Caco-2 (cell line): ENCODE results near the gene LTBP1. TPM values are rescaled to one million over a fixed set of nuclear protein-coding genes. Genes with fewer than 3 reads are reported as not detected.

Experiments
- BruUV-seq: library from RNA; stranded (reverse); fragments of 400-500 nt; replicated peaks from 2 replicates; lab custom pipeline; 2021; lab: Mats Ljungman, UMichigan
- CTCF ChIA-PET: fragments of 300-600 bp; sonication (Branson Sonifier 250); formaldehyde crosslinking; loops from one replicate; lab custom pipeline; 2022; ENCODE audit warnings: antibody characterized with exemption; lab: Charles Lee
- POLR2A ChIA-PET: fragments of 300-600 bp; sonication (Branson Sonifier 250); formaldehyde crosslinking; loops from one replicate; lab custom pipeline; 2022; ENCODE audit warnings: antibody characterized with exemption; lab: Charles Lee
- DNase-seq, 2 experiments: peaks; one replicate each; pipeline versions ENCODE4 v3.0.0 to v3.0.0-alpha.2; 2020 to 2022
- H3K27me3 ChIP-seq: replicated peaks from 2 replicates; pipeline ENCODE4 v1.6.0; 2011; ENCODE audit warnings: low read length; ENCODE audit not compliant: control insufficient read depth, insufficient read depth
- H3K36me3 ChIP-seq: 2 replicates; pipeline ENCODE4 v1.5.1; 2011; ENCODE audit warnings: low read length; ENCODE audit not compliant: control insufficient read depth, insufficient read depth
- H3K4me1 ChIP-seq: fragments of 250-450 bp; sonication (Bioruptor Pico); 2 replicates; pipeline ENCODE4 v1.5.1; 2020; ENCODE audit warnings: mild to moderate bottlenecking
- H3K4me3 ChIP-seq: 2 replicates; pipeline ENCODE4 v1.5.1; 2011; ENCODE audit warnings: low read depth, mild to moderate bottlenecking, control low read depth, low read length
- H3K9me3 ChIP-seq: fragments of 250-450 bp; sonication (Bioruptor Pico); 2 replicates; pipeline ENCODE4 v1.5.1; 2020; ENCODE audit warnings: mild to moderate bottlenecking, moderate library complexity
- H3K27ac Mint-ChIP-seq: one replicate; pipeline ENCODE4 v1.8.0; 2022; ENCODE audit warnings: mixed read lengths; ENCODE audit not compliant: unreplicated experiment
- H3K27me3 Mint-ChIP-seq: one replicate; pipeline ENCODE4 v1.8.0; 2022; ENCODE audit warnings: mixed read lengths; ENCODE audit not compliant: insufficient read depth, unreplicated experiment
- H3K36me3 Mint-ChIP-seq: one replicate; pipeline ENCODE4 v1.8.0; 2022; ENCODE audit warnings: mild to moderate bottlenecking, mixed read lengths; ENCODE audit not compliant: insufficient read depth, unreplicated experiment
- H3K4me1 Mint-ChIP-seq: one replicate; pipeline ENCODE4 v1.8.0; 2022; ENCODE audit warnings: low read depth, mixed read lengths; ENCODE audit not compliant: unreplicated experiment
- H3K4me3 Mint-ChIP-seq: one replicate; pipeline ENCODE4 v1.8.0; 2022; ENCODE audit warnings: mild to moderate bottlenecking, moderate library complexity, mixed read lengths; ENCODE audit not compliant: unreplicated experiment
- H3K9me3 Mint-ChIP-seq: one replicate; pipeline ENCODE4 v1.8.0; 2022; ENCODE audit warnings: mixed read lengths; ENCODE audit not compliant: unreplicated experiment
- intact Hi-C: fragments of 100-400 bp; cut with micrococcal nuclease; formaldehyde crosslinking; loops from one replicate; pipeline ENCODE4 v1.10.0; 2022; ENCODE audit not compliant: unreplicated experiment
- total RNA-seq: library from RNA; stranded (reverse); gene quantifications from 2 replicates; pipeline ENCODE4 v1.2.3, GENCODE V29; 2022
- TF ChIP-seq, protein P1 (sequence below), 2 experiments: fragments of 200-600 bp in 1 of 2; IDR thresholded peaks; 1 replicate in 1 of 2; 2 replicates in 1 of 2; pipeline versions ENCODE4 v1.5.1 to v1.8.0; 2011 to 2022; ENCODE audit warnings: antibody characterized with exemption in 1 of 2, control low read depth in 1 of 2, inconsistent platforms in 1 of 2, low read depth in 1 of 2, low read length in 1 of 2, mild to moderate bottlenecking in 1 of 2, moderate library complexity in 1 of 2; ENCODE audit not compliant: insufficient read depth in 1 of 2, severe bottlenecking in 1 of 2, unreplicated experiment in 1 of 2

Gene LTBP1
- total RNA-seq, 1 experiment from 2014 or later: 64.2 TPM

DNA sequence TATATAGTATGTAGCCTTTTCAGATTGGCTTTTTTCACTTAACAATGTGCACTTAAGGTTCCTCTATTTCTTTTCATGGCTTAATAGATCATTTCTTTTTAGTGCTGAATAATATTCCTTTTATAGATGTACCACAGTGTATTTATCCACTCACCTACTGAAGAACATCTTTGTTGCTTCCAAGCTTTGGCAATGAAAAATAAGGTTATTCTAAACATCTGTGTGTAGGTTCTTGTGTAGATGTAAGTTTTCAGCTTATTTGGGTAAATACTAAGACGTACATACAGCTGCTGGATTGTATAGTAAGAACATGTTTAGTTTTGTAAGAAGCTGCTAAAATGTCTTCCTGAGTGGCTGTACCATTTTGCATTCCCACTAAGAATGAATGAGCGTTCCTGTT, 461.4 kb downstream of the LTBP1 start:
- BruUV-seq: no TSS peak
- ChIA-PET CTCF (no interaction called here), POLR2A (no interaction called here)
- H3K27me3 ChIP-seq: no peaks in the 10 kb centered on the region
- no peak overlapping the region for H3K4me3 Mint-ChIP-seq
- peaks cover 3% of the 10 kb centered on the region; the same call in 1 of the 2 replicates for H3K9me3 ChIP-seq
- TF ChIP-seq, protein P1, sequence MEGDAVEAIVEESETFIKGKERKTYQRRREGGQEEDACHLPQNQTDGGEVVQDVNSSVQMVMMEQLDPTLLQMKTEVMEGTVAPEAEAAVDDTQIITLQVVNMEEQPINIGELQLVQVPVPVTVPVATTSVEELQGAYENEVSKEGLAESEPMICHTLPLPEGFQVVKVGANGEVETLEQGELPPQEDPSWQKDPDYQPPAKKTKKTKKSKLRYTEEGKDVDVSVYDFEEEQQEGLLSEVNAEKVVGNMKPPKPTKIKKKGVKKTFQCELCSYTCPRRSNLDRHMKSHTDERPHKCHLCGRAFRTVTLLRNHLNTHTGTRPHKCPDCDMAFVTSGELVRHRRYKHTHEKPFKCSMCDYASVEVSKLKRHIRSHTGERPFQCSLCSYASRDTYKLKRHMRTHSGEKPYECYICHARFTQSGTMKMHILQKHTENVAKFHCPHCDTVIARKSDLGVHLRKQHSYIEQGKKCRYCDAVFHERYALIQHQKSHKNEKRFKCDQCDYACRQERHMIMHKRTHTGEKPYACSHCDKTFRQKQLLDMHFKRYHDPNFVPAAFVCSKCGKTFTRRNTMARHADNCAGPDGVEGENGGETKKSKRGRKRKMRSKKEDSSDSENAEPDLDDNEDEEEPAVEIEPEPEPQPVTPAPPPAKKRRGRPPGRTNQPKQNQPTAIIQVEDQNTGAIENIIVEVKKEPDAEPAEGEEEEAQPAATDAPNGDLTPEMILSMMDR (IDR thresholded peaks at IDR 0.05; ENCODE audit: insufficient read depth in 1 of 2, low read depth in 1 of 2, low read length in 1 of 2, severe bottlenecking in 1 of 2, unreplicated experiment in 1 of 2): no peak
- intact Hi-C loops: no loop called here
- DNase-seq: no peak
- H3K36me3 Mint-ChIP-seq: no peaks in the 10 kb centered on the region
- no peaks in the 10 kb centered on the region for H3K36me3 ChIP-seq
- H3K27ac Mint-ChIP-seq: no peak overlapping the region
- H3K4me3 ChIP-seq: no peak overlapping the region
- no peaks in the 10 kb centered on the region for H3K4me1 ChIP-seq
- H3K27me3 Mint-ChIP-seq: no peaks in the 10 kb centered on the region
- H3K9me3 Mint-ChIP-seq: peaks cover 11% of the 10 kb centered on the region
- no peaks in the 10 kb centered on the region for H3K4me1 Mint-ChIP-seq

DNA sequence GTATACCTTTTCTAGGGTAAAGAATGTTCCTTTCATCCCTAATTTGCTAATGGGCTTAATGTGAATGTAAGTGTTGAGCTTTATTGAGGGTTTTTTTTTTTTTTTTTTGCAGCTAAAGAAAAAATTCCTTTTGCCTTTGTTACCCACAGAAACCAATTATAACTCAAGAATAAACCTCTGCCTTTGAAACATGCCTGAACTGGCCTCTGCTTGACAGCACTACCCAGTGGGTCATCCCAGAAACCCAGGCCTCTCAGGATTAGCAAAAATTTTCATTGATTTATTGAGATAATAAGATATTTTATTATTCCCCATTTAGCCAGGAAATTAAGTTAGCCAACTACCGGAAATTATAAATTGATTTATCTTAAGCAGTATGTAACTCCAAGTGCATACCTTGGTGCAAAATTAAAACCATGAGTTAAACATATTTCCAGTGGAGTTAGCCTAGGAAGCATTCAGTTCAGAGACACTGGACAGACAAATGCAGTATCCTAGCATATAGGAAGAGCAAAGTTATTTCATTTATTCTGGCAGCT, 462.7 kb downstream of the LTBP1 start:
- Histone ChIP-seq H3K36me3 (no peaks in the 10 kb centered on the region), H3K27me3 (no peaks in the 10 kb centered on the region), H3K4me1 (no peaks in the 10 kb centered on the region), H3K9me3 (peaks cover 3% of the 10 kb centered on the region; the same call in 1 of the 2 replicates), H3K4me3 (no peak overlapping the region)
- intact Hi-C loops: no loop called here
- CTCF ChIA-PET: no interaction called here
- POLR2A ChIA-PET: no interaction called here
- no TSS peak for BruUV-seq
- Mint-ChIP-seq H3K36me3 (no peaks in the 10 kb centered on the region), H3K27ac (no peak overlapping the region), H3K4me1 (no peaks in the 10 kb centered on the region), H3K4me3 (no peak overlapping the region), H3K27me3 (no peaks in the 10 kb centered on the region), H3K9me3 (peaks cover 11% of the 10 kb centered on the region)
- no peak for DNase-seq
- TF ChIP-seq, protein P1 (IDR thresholded peaks at IDR 0.05; ENCODE audit: insufficient read depth in 1 of 2, low read depth in 1 of 2, low read length in 1 of 2, severe bottlenecking in 1 of 2, unreplicated experiment in 1 of 2): no peak

DNA sequence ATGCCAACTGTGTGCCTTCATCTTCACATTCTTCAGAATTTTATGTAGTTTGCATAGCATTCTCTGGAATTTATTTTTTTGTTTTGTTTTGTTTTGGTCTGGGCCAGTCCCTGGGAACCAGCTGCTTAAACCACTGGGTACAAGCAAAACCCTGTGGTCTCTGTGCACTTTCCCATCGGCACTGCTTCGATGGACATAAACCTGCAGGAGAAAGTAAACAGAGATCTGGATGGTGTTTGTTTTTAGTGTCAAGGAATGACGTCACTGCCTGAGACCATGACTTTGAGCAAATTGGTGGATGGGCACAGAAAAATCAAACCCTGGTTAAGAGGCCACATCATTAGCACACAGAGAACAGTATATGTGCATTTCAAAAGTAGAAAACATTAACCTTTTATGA, 465.0 kb downstream of the LTBP1 start:
- Mint-ChIP-seq H3K4me3 (no peak overlapping the region), H3K27ac (no peak overlapping the region), H3K9me3 (peaks cover 11% of the 10 kb centered on the region), H3K4me1 (no peaks in the 10 kb centered on the region), H3K27me3 (peaks cover under 1% of the 10 kb centered on the region), H3K36me3 (no peaks in the 10 kb centered on the region)
- no TSS peak for BruUV-seq
- ChIA-PET POLR2A (no interaction called here), CTCF (interaction anchor here (1.8 kb wide), 1 partner anchor 10 kb away, joined by 9 read pairs; no protein-coding TSS in a partner anchor)
- Histone ChIP-seq H3K9me3 (peaks cover 3% of the 10 kb centered on the region; the same call in 1 of the 2 replicates), H3K27me3 (no peaks in the 10 kb centered on the region), H3K4me1 (no peaks in the 10 kb centered on the region), H3K4me3 (no peak overlapping the region), H3K36me3 (no peaks in the 10 kb centered on the region)
- TF ChIP-seq, protein P1 (IDR thresholded peaks at IDR 0.05; ENCODE audit: insufficient read depth in 1 of 2, low read depth in 1 of 2, low read length in 1 of 2, severe bottlenecking in 1 of 2, unreplicated experiment in 1 of 2): no peak
- intact Hi-C loops: loop anchor here (5.0 to 10.0 kb wide), 2 partner anchors 66 to 253 kb away; partner anchors contain the start of gene RASGRP3
- DNase-seq: no peak
